ENCODE data around the gene VTCN1.

DNA sequence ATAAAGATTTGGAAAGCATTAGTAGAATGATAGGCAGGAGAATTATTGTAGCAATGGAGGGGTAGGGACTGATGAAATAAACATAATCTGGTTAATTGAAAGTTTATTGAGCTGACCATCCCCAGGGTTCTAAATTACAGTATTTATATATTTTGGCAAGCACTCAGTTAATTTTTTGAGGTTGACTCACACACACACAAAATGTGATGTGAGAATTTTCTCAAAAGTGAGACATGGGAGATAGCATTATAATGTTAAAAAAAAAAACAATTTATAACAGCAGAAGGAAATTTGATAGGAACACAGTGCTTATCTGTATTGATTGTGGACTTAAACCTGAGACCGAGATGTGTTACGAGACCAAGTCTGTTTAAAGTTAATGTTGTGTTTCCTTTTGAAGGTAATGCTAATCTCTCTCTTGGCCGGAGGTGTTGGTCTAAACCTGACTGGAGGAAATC lies 113.7 kb downstream of the VTCN1 start:
- TF ChIP-seq, protein P1, sequence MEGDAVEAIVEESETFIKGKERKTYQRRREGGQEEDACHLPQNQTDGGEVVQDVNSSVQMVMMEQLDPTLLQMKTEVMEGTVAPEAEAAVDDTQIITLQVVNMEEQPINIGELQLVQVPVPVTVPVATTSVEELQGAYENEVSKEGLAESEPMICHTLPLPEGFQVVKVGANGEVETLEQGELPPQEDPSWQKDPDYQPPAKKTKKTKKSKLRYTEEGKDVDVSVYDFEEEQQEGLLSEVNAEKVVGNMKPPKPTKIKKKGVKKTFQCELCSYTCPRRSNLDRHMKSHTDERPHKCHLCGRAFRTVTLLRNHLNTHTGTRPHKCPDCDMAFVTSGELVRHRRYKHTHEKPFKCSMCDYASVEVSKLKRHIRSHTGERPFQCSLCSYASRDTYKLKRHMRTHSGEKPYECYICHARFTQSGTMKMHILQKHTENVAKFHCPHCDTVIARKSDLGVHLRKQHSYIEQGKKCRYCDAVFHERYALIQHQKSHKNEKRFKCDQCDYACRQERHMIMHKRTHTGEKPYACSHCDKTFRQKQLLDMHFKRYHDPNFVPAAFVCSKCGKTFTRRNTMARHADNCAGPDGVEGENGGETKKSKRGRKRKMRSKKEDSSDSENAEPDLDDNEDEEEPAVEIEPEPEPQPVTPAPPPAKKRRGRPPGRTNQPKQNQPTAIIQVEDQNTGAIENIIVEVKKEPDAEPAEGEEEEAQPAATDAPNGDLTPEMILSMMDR (IDR thresholded peaks at IDR 0.05): no peak
- no peak for TF ChIP-seq ZFX (IDR thresholded peaks at IDR 0.05; ENCODE audit: borderline replicate concordance)

Data from 22Rv1 (cell line).